ENCODE results near the gene NEO1.

Gene NEO1, protein sequence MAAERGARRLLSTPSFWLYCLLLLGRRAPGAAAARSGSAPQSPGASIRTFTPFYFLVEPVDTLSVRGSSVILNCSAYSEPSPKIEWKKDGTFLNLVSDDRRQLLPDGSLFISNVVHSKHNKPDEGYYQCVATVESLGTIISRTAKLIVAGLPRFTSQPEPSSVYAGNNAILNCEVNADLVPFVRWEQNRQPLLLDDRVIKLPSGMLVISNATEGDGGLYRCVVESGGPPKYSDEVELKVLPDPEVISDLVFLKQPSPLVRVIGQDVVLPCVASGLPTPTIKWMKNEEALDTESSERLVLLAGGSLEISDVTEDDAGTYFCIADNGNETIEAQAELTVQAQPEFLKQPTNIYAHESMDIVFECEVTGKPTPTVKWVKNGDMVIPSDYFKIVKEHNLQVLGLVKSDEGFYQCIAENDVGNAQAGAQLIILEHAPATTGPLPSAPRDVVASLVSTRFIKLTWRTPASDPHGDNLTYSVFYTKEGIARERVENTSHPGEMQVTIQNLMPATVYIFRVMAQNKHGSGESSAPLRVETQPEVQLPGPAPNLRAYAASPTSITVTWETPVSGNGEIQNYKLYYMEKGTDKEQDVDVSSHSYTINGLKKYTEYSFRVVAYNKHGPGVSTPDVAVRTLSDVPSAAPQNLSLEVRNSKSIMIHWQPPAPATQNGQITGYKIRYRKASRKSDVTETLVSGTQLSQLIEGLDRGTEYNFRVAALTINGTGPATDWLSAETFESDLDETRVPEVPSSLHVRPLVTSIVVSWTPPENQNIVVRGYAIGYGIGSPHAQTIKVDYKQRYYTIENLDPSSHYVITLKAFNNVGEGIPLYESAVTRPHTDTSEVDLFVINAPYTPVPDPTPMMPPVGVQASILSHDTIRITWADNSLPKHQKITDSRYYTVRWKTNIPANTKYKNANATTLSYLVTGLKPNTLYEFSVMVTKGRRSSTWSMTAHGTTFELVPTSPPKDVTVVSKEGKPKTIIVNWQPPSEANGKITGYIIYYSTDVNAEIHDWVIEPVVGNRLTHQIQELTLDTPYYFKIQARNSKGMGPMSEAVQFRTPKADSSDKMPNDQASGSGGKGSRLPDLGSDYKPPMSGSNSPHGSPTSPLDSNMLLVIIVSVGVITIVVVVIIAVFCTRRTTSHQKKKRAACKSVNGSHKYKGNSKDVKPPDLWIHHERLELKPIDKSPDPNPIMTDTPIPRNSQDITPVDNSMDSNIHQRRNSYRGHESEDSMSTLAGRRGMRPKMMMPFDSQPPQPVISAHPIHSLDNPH (N-terminal part only)

GRCh38 chr15:73051807-73052652 lies at the start of gene NEO1:
NEO1 (plus strand) TSS chr15:73052463; CDS start chr15:73052676, 213 bp downstream.
- DNase-seq, result peak; percentile 58 to 99 (median 88)

DNA sequence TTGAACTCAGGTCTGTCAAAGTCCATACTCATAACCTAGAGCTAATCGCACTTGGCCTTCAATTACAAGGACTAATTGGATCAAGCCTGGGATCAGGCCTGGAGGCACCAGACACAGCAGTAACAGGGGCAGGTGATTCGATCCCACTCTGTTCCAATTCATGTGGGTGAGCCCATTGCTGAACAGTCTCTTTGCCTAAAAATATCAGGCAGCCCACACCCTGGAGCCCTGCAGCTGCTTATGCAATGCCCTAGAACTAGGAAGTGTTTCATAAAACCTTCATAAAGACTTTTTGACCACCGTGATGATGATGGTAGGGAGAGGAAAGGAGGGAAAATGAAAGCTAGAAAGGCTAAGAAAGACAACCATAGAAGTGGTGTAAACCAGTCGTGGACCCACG lies 47.8 kb upstream of the NEO1 start:
- DNase-seq, result no peak

DNA sequence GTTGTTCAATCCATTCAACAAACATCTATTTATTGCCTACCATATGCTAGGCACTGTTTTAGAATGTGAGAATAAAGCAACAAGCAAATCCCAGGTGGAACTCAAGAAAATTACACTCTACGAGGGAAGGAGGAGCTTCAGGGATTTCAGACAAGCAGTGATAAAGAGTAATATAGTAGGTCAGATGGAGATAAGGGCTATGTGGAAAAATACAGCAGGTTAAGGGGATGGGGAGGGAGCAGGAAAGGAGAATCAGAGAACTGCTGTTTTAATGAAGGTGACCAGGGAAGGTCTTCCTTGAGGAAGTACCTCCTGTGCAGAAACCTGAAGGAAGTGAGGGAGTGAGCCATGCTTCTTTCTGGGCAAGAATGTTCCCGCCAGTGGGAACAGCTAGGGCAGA lies 47.2 kb upstream of the NEO1 start:
- DNase-seq, result no peak

- DNase-seq, result no peak
These were observed 46.8 kb upstream of the NEO1 start for GRCh38 chr15:73005446-73005845.

DNA sequence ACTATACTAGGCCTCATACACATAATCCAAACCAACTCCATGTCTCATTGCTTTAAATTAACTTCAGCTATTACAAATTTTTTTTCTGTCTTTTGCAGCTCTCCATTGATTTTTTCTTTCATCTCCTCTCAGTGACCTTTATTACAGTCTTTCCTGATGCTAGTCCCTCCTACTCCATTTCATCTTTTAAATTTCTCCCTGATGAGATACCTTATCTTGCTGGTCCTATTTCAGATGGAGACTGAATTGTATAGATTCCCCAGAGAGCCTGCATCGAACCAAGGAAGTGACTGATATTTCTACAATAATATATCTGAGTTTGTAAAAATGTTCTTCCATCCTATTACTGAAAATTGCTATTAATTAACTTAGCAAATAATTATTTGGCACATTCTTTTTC lies 45.7 kb upstream of the NEO1 start:
- DNase-seq, result no peak

DNA sequence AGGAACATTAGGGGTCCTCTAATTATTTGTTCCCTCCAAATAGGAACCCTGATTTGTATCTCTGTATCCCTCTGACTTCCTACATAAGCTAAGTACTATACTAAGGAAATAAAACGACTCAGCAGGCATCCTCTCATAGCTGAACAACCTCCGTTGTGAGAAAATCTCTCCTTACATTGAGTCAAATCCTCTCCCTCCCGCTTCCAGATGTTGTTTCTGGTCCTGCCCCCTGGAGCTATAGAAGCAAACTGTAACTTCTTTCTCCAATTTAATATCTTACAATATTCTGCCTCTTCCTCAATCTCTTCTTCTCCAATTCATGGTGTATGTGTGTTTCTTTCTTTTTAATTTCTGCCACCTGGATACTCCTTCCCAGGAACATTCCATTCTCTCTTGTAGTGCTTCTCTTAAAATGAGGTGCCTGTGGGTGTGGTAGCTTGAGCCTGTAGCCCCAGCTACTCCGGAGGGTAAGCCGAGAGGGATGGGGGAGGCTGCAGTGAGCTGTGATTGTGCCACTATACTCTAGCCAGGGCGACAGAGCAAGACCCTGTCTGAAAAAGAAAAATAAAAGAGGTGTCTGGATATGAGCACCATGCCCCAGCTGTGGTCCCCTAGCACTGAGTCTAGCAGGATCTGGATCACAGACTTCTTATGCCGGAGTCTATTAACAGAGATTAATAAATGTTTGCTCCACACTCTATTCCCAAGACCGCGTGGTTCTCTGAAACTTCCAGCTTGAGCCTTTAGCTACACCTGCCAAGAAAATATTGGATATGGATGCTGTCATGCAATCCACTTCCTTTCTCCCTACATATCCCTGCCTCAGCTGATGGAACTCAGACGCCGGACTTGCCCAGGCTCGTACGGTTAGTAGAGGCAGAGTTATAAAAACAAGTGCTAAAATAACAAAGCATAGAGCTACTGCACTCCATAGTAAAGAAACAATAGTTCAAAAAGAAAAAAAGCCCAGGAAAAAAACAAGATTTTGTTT lies 42.9 kb upstream of the NEO1 start:
- no peak for DNase-seq

- no peak for DNase-seq
These were observed 41.8 kb upstream of the NEO1 start for GRCh38 chr15:73010154-73011152.

GRCh38 chr15:73014904-73015303 lies 37.4 kb upstream of the NEO1 start:
- no peak for DNase-seq

DNA sequence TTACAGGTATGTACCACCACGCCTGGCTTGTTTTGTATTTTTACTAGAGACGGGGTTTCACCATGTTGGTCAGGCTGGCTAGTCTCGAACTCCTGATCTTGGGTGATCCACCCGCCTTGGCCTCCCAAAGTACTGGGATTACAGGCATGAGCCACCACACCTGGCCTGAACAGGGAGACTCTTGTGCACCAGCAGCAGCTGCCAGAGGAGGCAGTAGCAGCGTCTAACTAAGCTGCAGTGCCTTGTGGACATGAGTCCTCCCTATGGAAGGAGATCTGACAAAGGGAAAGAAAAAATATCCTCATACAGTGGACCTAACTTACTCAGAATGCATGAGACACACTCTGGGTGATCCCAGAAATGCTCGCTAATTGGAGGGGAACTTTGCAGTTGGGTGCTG lies 36.8 kb upstream of the NEO1 start:
- no peak for DNase-seq

DNA sequence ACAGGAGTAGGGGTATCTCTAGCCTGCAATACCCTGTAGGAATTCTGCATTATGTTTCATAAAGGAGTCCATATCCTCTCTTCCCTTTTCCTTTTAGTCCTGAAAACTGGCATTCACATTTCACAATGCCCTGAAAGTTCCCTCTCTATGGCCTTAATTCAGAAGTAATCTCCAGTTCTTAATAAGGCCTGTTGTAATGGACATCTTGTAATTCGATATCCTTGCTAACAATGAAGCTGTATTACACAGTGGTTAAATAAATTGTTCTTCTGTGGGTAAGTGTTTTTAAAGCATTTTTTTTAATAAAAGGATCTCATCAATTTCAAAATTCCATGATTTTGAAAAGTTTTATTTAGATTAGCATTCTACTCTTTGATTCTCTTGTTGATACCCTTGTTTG lies 34.3 kb upstream of the NEO1 start:
- no peak for DNase-seq

DNA sequence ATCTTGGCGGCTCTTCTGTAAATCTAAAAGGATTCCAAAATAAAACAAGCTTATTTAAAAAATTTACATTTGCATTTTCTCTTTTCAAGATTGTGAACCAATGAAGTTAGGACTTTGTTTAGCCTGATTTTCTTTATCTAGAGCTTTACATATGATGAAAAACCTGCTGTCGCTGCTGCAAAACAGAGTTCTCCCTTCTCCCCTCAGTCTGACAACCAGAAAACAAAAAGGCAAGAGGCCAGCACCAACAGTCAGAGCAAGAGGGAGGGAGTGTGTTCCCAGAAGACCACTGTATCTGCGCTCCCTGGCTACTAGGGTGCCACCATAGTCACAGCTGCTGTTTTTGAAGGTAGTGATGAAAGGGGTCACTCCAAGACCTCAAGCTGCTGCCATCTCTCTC lies 33.1 kb upstream of the NEO1 start:
- DNase-seq, result no peak

DNA sequence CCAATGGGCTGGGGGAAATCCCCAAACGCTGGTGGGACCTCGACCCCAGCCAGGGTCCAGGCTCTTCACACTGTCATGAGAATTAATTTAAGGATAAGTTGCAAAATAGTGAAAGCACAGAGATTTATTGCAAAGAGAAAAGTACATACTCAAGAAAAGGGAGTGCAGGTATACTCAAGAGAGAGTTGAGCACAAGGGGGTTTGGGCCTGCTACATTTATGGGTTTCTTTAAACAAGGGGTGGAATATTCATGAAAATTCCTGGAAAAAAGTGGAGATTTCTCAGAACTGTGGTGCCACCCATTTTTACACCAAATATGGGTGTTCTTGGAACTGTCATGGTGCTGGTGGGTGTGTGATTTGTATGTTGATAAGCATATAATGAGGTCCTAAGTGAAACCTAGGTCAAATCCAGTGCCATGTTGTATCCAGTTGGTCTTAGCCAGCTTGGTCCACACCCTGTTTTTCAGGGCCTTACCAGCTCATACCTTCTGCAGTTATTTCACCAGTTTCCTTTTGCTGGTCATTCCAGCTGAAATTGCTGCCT lies 32.6 kb upstream of the NEO1 start:
- DNase-seq, result no peak

DNA sequence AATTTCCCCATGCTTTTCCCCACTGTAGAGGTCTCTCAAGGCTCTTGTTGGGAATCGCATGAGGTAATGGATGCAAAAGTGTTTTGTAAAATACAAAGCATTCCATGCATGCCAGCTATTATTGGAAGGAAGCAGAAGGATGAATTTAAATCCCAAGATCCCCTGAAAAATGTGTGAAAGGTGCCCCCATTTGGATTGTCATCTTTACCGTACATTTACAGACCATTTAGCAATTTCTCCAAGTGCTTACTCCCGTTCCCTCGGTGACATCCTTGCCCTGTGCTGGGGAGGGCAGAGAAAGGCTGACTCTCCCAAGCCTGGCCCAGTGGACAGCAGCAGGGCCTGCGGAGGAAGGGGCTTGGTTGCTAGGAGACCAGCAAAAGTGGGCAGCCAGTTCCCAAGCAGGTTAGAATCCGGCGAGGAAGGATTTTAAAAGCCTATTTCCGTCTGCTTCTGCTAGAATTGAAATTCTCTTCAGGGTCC lies 31.1 kb upstream of the NEO1 start:
- peak in 5 of 56 donors; percentile 3 to 21 (median 10) for DNase-seq

- DNase-seq, result peak in 2 of 56 donors; percentile 2 to 23
These were observed 30.1 kb upstream of the NEO1 start for GRCh38 chr15:73022161-73022560.

- no peak for DNase-seq
These were observed 29.2 kb upstream of the NEO1 start for GRCh38 chr15:73023071-73023470.

- no peak for DNase-seq
These were observed 28.1 kb upstream of the NEO1 start for GRCh38 chr15:73024168-73024567.

GRCh38 chr15:73026511-73027054 lies 25.7 kb upstream of the NEO1 start:
- no peak for DNase-seq
